ENCODE results near the gene GTPBP4. TPM values are rescaled to one million over a fixed set of nuclear protein-coding genes. Genes with fewer than 3 reads are reported as not detected.
"Not testable (repeated sequence)": the region's sequence is repeated elsewhere in the genome, so short reads cannot be mapped to it uniquely, and the experiment has no call there.

GTPBP4 gene
- total RNA-seq, 1 donor from 2014 or later: 66.3 TPM

- Mint-ChIP-seq H3K4me1 (peaks cover 2% of the 10 kb centered on the region), H3K4me3 (no peak overlapping the region), H3K36me3 (peaks cover 71% of the 10 kb centered on the region), H3K9me3 (peaks cover 26% of the 10 kb centered on the region), H3K27ac (no peak overlapping the region), H3K27me3 (ENCODE audit: low read depth) (no peaks in the 10 kb centered on the region)
- no peak for TF ChIP-seq CTCF (IDR thresholded peaks at IDR 0.05; ENCODE audit: unreplicated experiment)
- no peak for DNase-seq (ENCODE audit: low spot score in 2 of 2, unreplicated experiment in 2 of 2)
Observed at GRCh38 chr10:1003884-1004670, 15.8 kb downstream of the GTPBP4 start.

GRCh38 chr10:1006573-1006972 is 18.3 kb downstream of the GTPBP4 start:
- H3K4me1 Mint-ChIP-seq: peaks cover 2% of the 10 kb centered on the region
- no peak for DNase-seq (ENCODE audit: low spot score in 2 of 2, unreplicated experiment in 2 of 2)
- TF ChIP-seq CTCF (IDR thresholded peaks at IDR 0.05; ENCODE audit: unreplicated experiment): no peak
- H3K36me3 Mint-ChIP-seq: peaks cover 62% of the 10 kb centered on the region
- no peak overlapping the region for H3K4me3 Mint-ChIP-seq
- H3K27me3 Mint-ChIP-seq (ENCODE audit: low read depth): no peaks in the 10 kb centered on the region
- H3K9me3 Mint-ChIP-seq: peaks cover 14% of the 10 kb centered on the region
- no peak overlapping the region for H3K27ac Mint-ChIP-seq

- H3K36me3 Mint-ChIP-seq: peaks cover 63% of the 10 kb centered on the region
- no peak for TF ChIP-seq CTCF (IDR thresholded peaks at IDR 0.05; ENCODE audit: unreplicated experiment)
- peaks cover 2% of the 10 kb centered on the region for H3K4me1 Mint-ChIP-seq
- peaks cover 7% of the 10 kb centered on the region for H3K9me3 Mint-ChIP-seq
- H3K4me3 Mint-ChIP-seq: no peak overlapping the region
- no peak overlapping the region for H3K27ac Mint-ChIP-seq
- DNase-seq (ENCODE audit: low spot score in 2 of 2, unreplicated experiment in 2 of 2): no peak
- H3K27me3 Mint-ChIP-seq (ENCODE audit: low read depth): no peaks in the 10 kb centered on the region
Observed at GRCh38 chr10:1007583-1007982, 19.3 kb downstream of the GTPBP4 start.

- Mint-ChIP-seq H3K36me3 (peaks cover 58% of the 10 kb centered on the region), H3K27me3 (ENCODE audit: low read depth) (no peaks in the 10 kb centered on the region), H3K4me1 (peaks cover 2% of the 10 kb centered on the region), H3K9me3 (no peaks in the 10 kb centered on the region), H3K27ac (peak overlapping the region; percentile 85), H3K4me3 (peak overlapping the region; percentile 24)
- DNase-seq (ENCODE audit: low spot score in 2 of 2, unreplicated experiment in 2 of 2): no peak
- TF ChIP-seq CTCF (IDR thresholded peaks at IDR 0.05; ENCODE audit: unreplicated experiment): no peak
Observed at GRCh38 chr10:1009071-1009494, 20.8 kb downstream of the GTPBP4 start.

- not testable (repeated sequence) for H3K27me3 Mint-ChIP-seq (ENCODE audit: low read depth); H3K4me1 Mint-ChIP-seq; DNase-seq (ENCODE audit: low spot score in 2 of 2, unreplicated experiment in 2 of 2); H3K27ac Mint-ChIP-seq; H3K4me3 Mint-ChIP-seq; H3K9me3 Mint-ChIP-seq
- peaks cover 60% of the 10 kb centered on the region for H3K36me3 Mint-ChIP-seq
Observed at GRCh38 chr10:1009947-1010346, 21.7 kb downstream of the GTPBP4 start.

- Mint-ChIP-seq H3K27ac (no peak overlapping the region), H3K4me1 (peaks cover 2% of the 10 kb centered on the region), H3K36me3 (peaks cover 56% of the 10 kb centered on the region), H3K27me3 (ENCODE audit: low read depth) (no peaks in the 10 kb centered on the region), H3K4me3 (no peak overlapping the region), H3K9me3 (no peaks in the 10 kb centered on the region)
- DNase-seq (ENCODE audit: low spot score in 2 of 2, unreplicated experiment in 2 of 2): no peak
- no peak for TF ChIP-seq CTCF (IDR thresholded peaks at IDR 0.05; ENCODE audit: unreplicated experiment)
Observed at GRCh38 chr10:1010703-1011102, 22.5 kb downstream of the GTPBP4 start.
